A549 (cell line): ENCODE data around the gene VSIG10. TPM values are rescaled to one million over a fixed set of nuclear protein-coding genes. Genes with fewer than 3 reads are reported as not detected.
"Not testable (repeated sequence)": the region's sequence is repeated elsewhere in the genome, so short reads cannot be mapped to it uniquely, and the experiment has no call there.

Source experiments
- ATAC-seq, 2 experiments: fragments of 200-7000 bp in 1 of 2; fragments of >200 bp in 1 of 2; cut with Nextera tagmentation in 1 of 2; cut with Tn5 transposase in 1 of 2; 3 replicates each; pipeline versions ENCODE4 v1.8.0 to v1.9.1; 2018 to 2020; ENCODE audit warnings: mild to moderate bottlenecking in 1 of 2, moderate library complexity in 1 of 2
- CTCF ChIA-PET: fragments of 300-600 bp; sonication (Branson Sonifier 250); formaldehyde crosslinking; extraction: SDS; loops from one replicate; lab custom pipeline; 2021; ENCODE audit warnings: antibody characterized with exemption, inconsistent platforms; lab: Yijun Ruan, JAX
- POLR2A ChIA-PET: fragments of 350-600 bp; formaldehyde crosslinking; extraction: SDS; loops from one replicate; lab custom pipeline; 2021; ENCODE audit warnings: antibody characterized with exemption, inconsistent platforms; lab: Yijun Ruan, JAX
- DNase-seq, 2 experiments: peaks; one replicate each; pipeline versions ENCODE4 v3.0.0 to v3.0.0-alpha.2; 2011 to 2016; ENCODE audit warnings: low read depth in 1 of 2, low spot score in 1 of 2
- FAIRE-seq: peaks from 2 replicates; lab custom pipeline; 2011; peaks lifted over from hg19 to GRCh38; lab: Jason Lieb, UNC
- H3K27ac ChIP-seq, 2 experiments: fragments of >200 bp; sonication (Bioruptor Twin); formaldehyde crosslinking; 3 replicates each; pipeline ENCODE4 v1.5.1; 2016 to 2017
- H3K4me1 ChIP-seq: fragments of >200 bp; sonication (Bioruptor Twin); formaldehyde crosslinking; 3 replicates; pipeline ENCODE4 v1.6.1; 2016
- H3K4me2 ChIP-seq: fragments of >200 bp; sonication (Bioruptor Twin); formaldehyde crosslinking; 3 replicates; pipeline ENCODE4 v1.6.1; 2016
- H3K4me3 ChIP-seq: fragments of >200 bp; sonication (Bioruptor Twin); formaldehyde crosslinking; 3 replicates; pipeline ENCODE4 v1.5.1; 2016
- H3K9me3 ChIP-seq: fragments of >200 bp; sonication (Bioruptor Twin); formaldehyde crosslinking; 3 replicates; pipeline ENCODE4 v1.6.1; 2016
- BCL3 ChIP-seq: fragments of >200 bp; sonication (Bioruptor Twin); formaldehyde crosslinking; IDR thresholded peaks from 3 replicates; pipeline ENCODE4 v1.6.1; 2016
- CEBPB ChIP-seq, 2 experiments: fragments of >200 bp in 1 of 2; sonication (Bioruptor Twin) in 1 of 2; formaldehyde crosslinking in 1 of 2; IDR thresholded peaks; 2 replicates each; pipeline ENCODE4 v1.6.1; 2012 to 2016
- CHD2 ChIP-seq: fragments of 150-350 bp; IDR thresholded peaks from 2 replicates; pipeline ENCODE4 v1.6.1; 2014; ENCODE audit warnings: low read length; ENCODE audit not compliant: partially characterized antibody
- EP300 ChIP-seq, 2 experiments: fragments of >200 bp; sonication (Bioruptor Twin); formaldehyde crosslinking; IDR thresholded peaks; 2 replicates in 1 of 2; 3 replicates in 1 of 2; pipeline ENCODE4 v1.6.1; 2016 to 2017
- ESRRA ChIP-seq: fragments of 150-350 bp; IDR thresholded peaks from 2 replicates; pipeline ENCODE4 v1.6.1; 2014; ENCODE audit warnings: mild to moderate bottlenecking, low read length, borderline replicate concordance
- GATA3 ChIP-seq: IDR thresholded peaks from 2 replicates; pipeline ENCODE4 v1.6.1; 2012; ENCODE audit warnings: borderline replicate concordance
- HDAC2 ChIP-seq: fragments of 200-600 bp; sonication (generic); IDR thresholded peaks from 2 replicates; pipeline ENCODE4 v1.6.1; 2016
- HES2 ChIP-seq: fragments of >200 bp; sonication (Bioruptor Twin); formaldehyde crosslinking; IDR thresholded peaks from 2 replicates; pipeline ENCODE4 v1.6.1; 2016
- HOXB13 ChIP-seq: fragments of 250-450 bp; sonication (Bioruptor Pico); IDR thresholded peaks from 2 replicates; pipeline ENCODE4 v1.5.0; 2020; ENCODE audit warnings: low read depth, mild to moderate bottlenecking, moderate library complexity
- HOXB5 ChIP-seq: fragments of 250-450 bp; sonication (Bioruptor Pico); IDR thresholded peaks from 2 replicates; pipeline ENCODE4 v1.5.0; 2020; ENCODE audit warnings: mild to moderate bottlenecking, moderate library complexity
- JUN ChIP-seq, 2 experiments: fragments of >200 bp; sonication (Bioruptor Twin); formaldehyde crosslinking; IDR thresholded peaks; 2 replicates in 1 of 2; 3 replicates in 1 of 2; pipeline ENCODE4 v1.6.1; 2016 to 2017
- JUNB ChIP-seq: fragments of >200 bp; sonication (Bioruptor Twin); formaldehyde crosslinking; IDR thresholded peaks from 2 replicates; pipeline ENCODE4 v1.6.1; 2016
- KDM1A ChIP-seq: fragments of 200-600 bp; sonication (generic); IDR thresholded peaks from 2 replicates; pipeline ENCODE4 v1.6.1; 2016; ENCODE audit warnings: low read depth, mild to moderate bottlenecking
- KDM5A ChIP-seq: fragments of 200-600 bp; sonication (generic); IDR thresholded peaks from 2 replicates; pipeline ENCODE4 v1.6.1; 2016; ENCODE audit warnings: antibody characterized with exemption, mild to moderate bottlenecking
- MAFK ChIP-seq: fragments of 450-650 bp; IDR thresholded peaks from 2 replicates; pipeline ENCODE4 v1.6.1; 2014; ENCODE audit not compliant: partially characterized antibody
- MAZ ChIP-seq: fragments of 150-350 bp; IDR thresholded peaks from 2 replicates; pipeline ENCODE4 v1.6.1; 2014; ENCODE audit warnings: antibody characterized with exemption, low read depth, low read length, borderline replicate concordance
- MYC ChIP-seq: IDR thresholded peaks from 2 replicates; pipeline ENCODE4 v1.6.1; 2012; ENCODE audit warnings: mild to moderate bottlenecking, inconsistent platforms, low read length, improper control_type of control experiment, borderline replicate concordance
- NPAS2 ChIP-seq: fragments of 250-450 bp; sonication (Bioruptor Pico); IDR thresholded peaks from 2 replicates; pipeline ENCODE4 v1.8.0; 2022; ENCODE audit warnings: mild to moderate bottlenecking, moderate library complexity, borderline replicate concordance
- POLR2A ChIP-seq: IDR thresholded peaks from 2 replicates; pipeline ENCODE4 v1.6.1; 2012; ENCODE audit warnings: mild to moderate bottlenecking, low read length
- POLR2AphosphoS2 ChIP-seq: conservative IDR thresholded peaks from 2 replicates; pipeline ENCODE4 v1.6.1; 2012; ENCODE audit warnings: low read length, improper control_type of control experiment, inconsistent platforms
- RAD21 ChIP-seq, 2 experiments: fragments of >200 bp in 1 of 2; sonication (Bioruptor Twin) in 1 of 2; formaldehyde crosslinking in 1 of 2; IDR thresholded peaks in 1 of 2; conservative IDR thresholded peaks in 1 of 2; 2 replicates in 1 of 2; 3 replicates in 1 of 2; pipeline ENCODE4 v1.6.1; 2012 to 2018; ENCODE audit warnings: inconsistent platforms in 1 of 2
- RARB ChIP-seq: fragments of 250-450 bp; sonication (Bioruptor Pico); IDR thresholded peaks from 2 replicates; pipeline ENCODE4 v1.8.0; 2021; ENCODE audit warnings: mild to moderate bottlenecking, moderate library complexity
- RCOR1 ChIP-seq: fragments of 150-350 bp; IDR thresholded peaks from 2 replicates; pipeline ENCODE4 v1.6.1; 2014; ENCODE audit warnings: antibody characterized with exemption, low read length, low read depth
- SMC3 ChIP-seq: fragments of >200 bp; sonication (Bioruptor Twin); formaldehyde crosslinking; IDR thresholded peaks from 3 replicates; pipeline ENCODE4 v1.6.1; 2018; ENCODE audit warnings: inconsistent platforms
- TFCP2L1 ChIP-seq: fragments of 250-450 bp; sonication (Bioruptor Pico); IDR thresholded peaks from 2 replicates; pipeline ENCODE4 v1.5.0; 2021; ENCODE audit warnings: mild to moderate bottlenecking
- WGBS: methylation state at CpG from one replicate; pipeline ENCODE4 v1.1.6; 2017; ENCODE audit errors: missing lambda C conversion rate; 5-methylcytosine and 5-hydroxymethylcytosine counted together
- polyA plus RNA-seq, 4 experiments: library from polyadenylated mRNA; depleted of rRNA in 3 of 4; stranded (reverse); fragments of >200 nt; fragmentation: RNase III in 1 of 4; extraction: RNeasy Plus Mini Kit Qiagen cat#74134 plus additional on column Dnase treatment in 1 of 4; gene quantifications; 2 replicates in 3 of 4; 3 replicates in 1 of 4; pipeline ENCODE4 v1.2.3, GENCODE V29; 2011 to 2017
- TF ChIP-seq, protein P1 (sequence below): fragments of 250-450 bp; sonication (Bioruptor Pico); IDR thresholded peaks from 2 replicates; pipeline ENCODE4 v1.5.0; 2020; ENCODE audit warnings: low read depth, mild to moderate bottlenecking, moderate library complexity
- TF ChIP-seq, protein P2 (sequence below): IDR thresholded peaks from 2 replicates; pipeline ENCODE4 v1.6.1; 2012
- TF ChIP-seq, protein P3 (sequence below): fragments of 150-350 bp; IDR thresholded peaks from 2 replicates; pipeline ENCODE4 v1.6.1; 2014; ENCODE audit warnings: low read depth, mild to moderate bottlenecking, low read length
- TF ChIP-seq, protein P4 (sequence below): fragments of >200 bp; sonication (Bioruptor Twin); formaldehyde crosslinking; IDR thresholded peaks from 3 replicates; pipeline ENCODE4 v1.5.1; 2016

The VSIG10 gene
- polyA plus RNA-seq, 2 of the 4 experiments (the other 2 are of a cell fraction), result 18.3 to 20.2 TPM

- TF ChIP-seq TFCP2L1 (CRISPR knock-in tag) (no peak), RCOR1 (no peak), POLR2A (peak; percentile 87), GATA3 (peak; percentile 54; the same call in 1 of the 2 replicates), RAD21 (conservative IDR thresholded peaks at IDR 0.05 in 1 of 2, IDR thresholded peaks at IDR 0.05 in 1 of 2) (no peak), CHD2 (peak; percentile 83), JUNB (no peak), HOXB13 (CRISPR knock-in tag) (no peak), POLR2AphosphoS2 (no peak), ESRRA (no peak), NPAS2 (no peak), BCL3 (peak; percentile 83; the same call in 2 of the 3 replicates), HES2 (no peak), CEBPB (IDR thresholded peaks at IDR 0.05) (no peak), JUN (IDR thresholded peaks at IDR 0.05) (peak; percentile 79; a peak in 4 of 5 replicates), MYC (peak; percentile 76; the same call in 1 of the 2 replicates), KDM5A (no peak), MAZ (no peak), KDM1A (no peak), MAFK (no peak), HDAC2 (no peak), EP300 (IDR thresholded peaks at IDR 0.05) (no peak), SMC3 (no peak), RARB (CRISPR knock-in tag) (no peak), HOXB5 (CRISPR knock-in tag) (no peak)
- TF ChIP-seq, protein P1, sequence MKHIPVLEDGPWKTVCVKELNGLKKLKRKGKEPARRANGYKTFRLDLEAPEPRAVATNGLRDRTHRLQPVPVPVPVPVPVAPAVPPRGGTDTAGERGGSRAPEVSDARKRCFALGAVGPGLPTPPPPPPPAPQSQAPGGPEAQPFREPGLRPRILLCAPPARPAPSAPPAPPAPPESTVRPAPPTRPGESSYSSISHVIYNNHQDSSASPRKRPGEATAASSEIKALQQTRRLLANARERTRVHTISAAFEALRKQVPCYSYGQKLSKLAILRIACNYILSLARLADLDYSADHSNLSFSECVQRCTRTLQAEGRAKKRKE (CRISPR knock-in tag), result no peak
- TF ChIP-seq, protein P2, sequence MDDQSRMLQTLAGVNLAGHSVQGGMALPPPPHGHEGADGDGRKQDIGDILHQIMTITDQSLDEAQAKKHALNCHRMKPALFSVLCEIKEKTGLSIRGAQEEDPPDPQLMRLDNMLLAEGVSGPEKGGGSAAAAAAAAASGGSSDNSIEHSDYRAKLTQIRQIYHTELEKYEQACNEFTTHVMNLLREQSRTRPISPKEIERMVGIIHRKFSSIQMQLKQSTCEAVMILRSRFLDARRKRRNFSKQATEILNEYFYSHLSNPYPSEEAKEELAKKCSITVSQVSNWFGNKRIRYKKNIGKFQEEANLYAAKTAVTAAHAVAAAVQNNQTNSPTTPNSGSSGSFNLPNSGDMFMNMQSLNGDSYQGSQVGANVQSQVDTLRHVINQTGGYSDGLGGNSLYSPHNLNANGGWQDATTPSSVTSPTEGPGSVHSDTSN, result no peak
- TF ChIP-seq, protein P3, sequence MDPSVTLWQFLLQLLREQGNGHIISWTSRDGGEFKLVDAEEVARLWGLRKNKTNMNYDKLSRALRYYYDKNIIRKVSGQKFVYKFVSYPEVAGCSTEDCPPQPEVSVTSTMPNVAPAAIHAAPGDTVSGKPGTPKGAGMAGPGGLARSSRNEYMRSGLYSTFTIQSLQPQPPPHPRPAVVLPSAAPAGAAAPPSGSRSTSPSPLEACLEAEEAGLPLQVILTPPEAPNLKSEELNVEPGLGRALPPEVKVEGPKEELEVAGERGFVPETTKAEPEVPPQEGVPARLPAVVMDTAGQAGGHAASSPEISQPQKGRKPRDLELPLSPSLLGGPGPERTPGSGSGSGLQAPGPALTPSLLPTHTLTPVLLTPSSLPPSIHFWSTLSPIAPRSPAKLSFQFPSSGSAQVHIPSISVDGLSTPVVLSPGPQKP, result no peak
- TF ChIP-seq, protein P4, sequence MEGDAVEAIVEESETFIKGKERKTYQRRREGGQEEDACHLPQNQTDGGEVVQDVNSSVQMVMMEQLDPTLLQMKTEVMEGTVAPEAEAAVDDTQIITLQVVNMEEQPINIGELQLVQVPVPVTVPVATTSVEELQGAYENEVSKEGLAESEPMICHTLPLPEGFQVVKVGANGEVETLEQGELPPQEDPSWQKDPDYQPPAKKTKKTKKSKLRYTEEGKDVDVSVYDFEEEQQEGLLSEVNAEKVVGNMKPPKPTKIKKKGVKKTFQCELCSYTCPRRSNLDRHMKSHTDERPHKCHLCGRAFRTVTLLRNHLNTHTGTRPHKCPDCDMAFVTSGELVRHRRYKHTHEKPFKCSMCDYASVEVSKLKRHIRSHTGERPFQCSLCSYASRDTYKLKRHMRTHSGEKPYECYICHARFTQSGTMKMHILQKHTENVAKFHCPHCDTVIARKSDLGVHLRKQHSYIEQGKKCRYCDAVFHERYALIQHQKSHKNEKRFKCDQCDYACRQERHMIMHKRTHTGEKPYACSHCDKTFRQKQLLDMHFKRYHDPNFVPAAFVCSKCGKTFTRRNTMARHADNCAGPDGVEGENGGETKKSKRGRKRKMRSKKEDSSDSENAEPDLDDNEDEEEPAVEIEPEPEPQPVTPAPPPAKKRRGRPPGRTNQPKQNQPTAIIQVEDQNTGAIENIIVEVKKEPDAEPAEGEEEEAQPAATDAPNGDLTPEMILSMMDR, result no peak
Observed at GRCh38 chr12:118135788-118136558, 32.2 kb upstream of the VSIG10 start, which contains the start of gene PEBP1 (continued).

- POLR2A ChIA-PET, CTCF ChIA-PET, H3K4me2 ChIP-seq, H3K27ac ChIP-seq, ATAC-seq, H3K9me3 ChIP-seq, FAIRE-seq, DNase-seq, H3K4me3 ChIP-seq: not testable (repeated sequence)
- H3K4me1 ChIP-seq, result peaks cover 23% of the 10 kb centered on the region
- WGBS, result 95% methylated on average over 5 of the region's 5 CpGs
Observed at GRCh38 chr12:118129436-118129835, 25.6 kb upstream of the VSIG10 start.
